Stimulated activated CD8-positive, alpha-beta memory T cell treated with anti-CD3 and anti-CD28 coated beads, Interleukin-7, amount 100 ng/mL, for 4 hours (primary cell): ENCODE data around the gene NPTXR.

Experiments
- DNase-seq, 2 donors: peaks; one replicate each; pipeline ENCODE4 v3.0.0-alpha.2; 2020; ENCODE audit warnings: low read depth in 2 of 2

The NPTXR gene

DNA sequence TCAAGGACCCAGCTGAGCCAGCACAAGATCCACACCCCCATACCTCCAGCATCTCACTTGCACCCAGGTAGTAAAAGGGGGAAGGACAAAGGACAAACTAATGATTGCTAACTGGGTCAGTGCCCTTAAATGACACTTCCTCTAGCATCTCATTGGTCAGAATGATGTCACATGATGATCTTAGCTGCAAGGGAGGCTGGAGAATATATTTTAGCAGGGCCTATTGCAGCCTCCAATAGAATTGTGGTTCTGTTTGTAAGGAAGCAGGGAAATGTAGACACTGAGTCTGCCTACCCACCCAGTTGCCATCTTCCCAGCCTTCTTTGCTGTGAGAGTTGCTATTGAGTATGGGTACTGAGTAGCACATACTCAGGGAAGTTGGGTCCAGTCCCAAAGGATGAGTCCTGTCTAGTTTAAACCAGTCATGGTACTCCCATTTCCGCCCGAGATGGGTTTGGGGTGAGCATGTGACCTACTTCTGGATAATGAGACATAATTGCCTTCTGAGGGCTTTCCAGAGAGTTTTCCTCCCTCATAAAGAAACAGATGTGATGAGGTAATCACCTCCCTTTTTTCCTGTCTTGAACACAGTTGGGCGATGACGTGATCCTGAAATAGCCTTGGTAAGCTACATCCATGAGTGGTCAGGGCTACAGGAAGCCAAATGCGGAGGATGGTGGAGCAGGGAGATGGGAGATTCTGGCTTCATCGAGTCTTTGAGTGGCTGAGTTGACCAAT, 44.4 kb downstream of the NPTXR start:
- DNase-seq = no peak

DNA sequence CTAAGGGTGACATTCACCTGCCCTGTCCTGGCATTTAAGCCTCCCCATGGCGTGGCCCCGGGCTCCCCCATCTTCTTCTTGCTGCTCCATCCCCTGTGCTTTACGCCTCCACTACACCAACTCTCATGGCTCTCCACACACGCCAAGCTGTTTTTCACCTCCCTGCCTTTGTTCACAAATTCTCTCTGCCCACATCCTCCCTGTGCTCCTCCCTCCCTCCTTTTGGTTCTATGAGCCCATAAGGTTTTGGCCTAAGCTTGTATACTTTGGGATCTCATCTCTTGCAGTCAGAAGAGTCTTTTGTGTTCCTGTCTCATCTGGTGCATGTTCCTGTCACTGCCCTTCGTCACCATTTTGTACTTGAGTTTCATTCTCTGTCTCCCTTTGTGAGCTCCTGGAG, 45.3 kb downstream of the NPTXR start:
- DNase-seq = no peak

DNA sequence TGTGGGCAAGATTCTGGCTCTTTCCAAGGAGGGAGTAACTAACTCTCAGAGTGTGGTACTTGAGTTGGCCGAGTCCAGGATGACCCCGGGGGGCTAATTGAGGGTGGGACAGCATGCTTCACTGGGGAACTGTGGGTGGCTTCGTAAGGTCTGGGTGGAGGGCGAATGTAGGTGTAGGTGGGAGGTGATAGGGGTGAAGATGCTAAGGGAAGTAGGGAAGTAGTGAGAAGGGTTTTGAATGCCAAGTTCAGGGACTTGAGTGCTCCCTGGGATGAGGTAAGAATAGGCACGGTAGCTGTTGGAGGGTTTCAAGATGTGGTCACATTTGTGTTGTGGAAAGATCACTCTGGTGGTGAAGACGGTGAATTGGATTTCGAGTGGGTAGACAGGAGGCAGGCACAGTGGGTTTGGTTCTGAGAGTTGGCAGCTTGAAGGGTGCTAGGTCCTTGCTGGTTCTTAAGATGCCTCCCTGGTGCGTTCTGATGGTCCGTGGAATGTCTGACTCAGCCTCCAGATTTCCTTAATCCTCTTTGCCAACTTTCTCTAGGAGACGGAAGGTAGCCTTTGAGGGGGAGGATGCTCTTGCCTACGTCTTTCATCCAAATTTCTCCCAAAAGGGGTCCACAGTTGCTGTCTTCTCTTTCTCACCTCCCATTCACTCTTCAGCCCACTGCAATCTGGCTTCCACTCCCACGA, 47.4 kb downstream of the NPTXR start:
- no peak for DNase-seq

DNA sequence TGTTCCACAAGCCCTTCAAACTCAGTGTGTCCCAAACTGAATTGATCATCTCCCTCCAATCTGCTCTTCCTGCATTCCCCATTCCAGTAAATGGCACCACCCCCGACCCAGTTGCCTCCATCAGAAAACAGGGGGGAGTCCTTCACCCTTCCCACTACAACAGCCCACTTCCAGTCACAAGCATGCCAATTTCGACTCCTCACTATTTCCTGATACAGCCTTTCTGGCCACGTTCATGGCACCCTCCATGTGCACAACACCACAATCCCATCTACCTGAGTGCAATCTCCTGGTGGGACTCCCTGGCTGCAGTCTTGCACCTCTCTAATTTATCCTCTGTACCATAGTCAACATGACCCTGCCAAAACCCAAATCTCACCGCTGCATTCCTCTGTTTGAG, 48.3 kb downstream of the NPTXR start:
- DNase-seq = no peak

DNA sequence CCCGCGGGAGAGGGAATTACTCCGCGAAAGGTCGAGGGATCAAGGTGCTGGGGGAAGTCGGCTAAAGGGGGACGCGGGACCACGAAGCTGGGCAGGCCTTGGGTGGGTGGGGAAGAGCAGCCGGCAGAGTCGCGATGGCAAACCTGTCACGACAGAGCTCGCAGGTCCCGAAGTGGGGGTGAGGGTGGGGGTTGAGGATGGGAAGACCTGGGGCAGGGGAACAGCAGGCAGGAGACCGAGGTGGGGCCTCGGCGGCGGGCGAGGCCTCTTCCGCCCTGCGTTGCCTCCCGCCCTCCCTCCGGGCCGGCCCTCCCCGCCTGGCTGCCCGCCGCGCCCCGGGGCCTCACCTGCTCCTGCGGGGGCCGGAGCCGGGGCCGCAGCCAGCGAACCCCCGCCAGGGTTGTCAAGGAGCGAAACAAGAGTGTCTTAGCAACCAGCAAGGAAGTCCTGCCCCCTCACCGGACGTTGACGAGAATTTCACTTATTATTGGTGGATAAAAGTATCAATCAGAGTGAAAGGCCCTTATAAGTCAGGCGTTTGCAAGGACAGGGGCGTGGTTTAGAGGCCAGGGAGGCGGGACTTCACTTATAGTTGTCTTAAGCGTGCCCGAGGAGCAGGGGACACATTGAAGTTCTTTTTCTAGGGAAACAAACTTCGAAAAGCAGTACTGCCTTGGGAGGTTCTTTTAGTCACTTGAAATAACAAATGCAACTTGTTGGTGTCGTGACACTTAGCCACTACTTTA, 49.9 kb downstream of the NPTXR start, which contains the start of gene DNAL4:
DNAL4 (minus strand) TSS at position 423 of the 746 bp plus-strand sequence. CDS start 11,412 bp downstream, outside the sequence.
- DNase-seq = peak; percentile 84 to 92

DNA sequence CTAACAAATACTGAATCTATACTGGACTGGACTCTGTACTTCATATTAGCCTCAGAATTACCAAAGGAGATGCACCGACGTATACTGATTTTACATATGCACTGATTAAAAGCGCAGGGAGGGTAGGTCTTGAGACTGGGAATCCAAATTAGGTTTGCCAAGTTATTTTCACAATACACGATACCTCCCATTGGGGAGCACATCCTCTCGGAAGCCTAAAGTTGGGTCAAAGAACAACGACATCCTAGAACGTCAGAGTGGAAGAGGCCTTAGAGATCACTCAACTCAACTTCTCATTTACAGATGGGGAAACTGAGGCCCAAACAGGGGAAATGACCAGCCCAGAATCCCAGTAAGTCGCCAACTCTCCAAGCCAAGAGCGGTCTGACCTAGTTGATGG, 50.5 kb downstream of the NPTXR start:
- DNase-seq = no peak

DNA sequence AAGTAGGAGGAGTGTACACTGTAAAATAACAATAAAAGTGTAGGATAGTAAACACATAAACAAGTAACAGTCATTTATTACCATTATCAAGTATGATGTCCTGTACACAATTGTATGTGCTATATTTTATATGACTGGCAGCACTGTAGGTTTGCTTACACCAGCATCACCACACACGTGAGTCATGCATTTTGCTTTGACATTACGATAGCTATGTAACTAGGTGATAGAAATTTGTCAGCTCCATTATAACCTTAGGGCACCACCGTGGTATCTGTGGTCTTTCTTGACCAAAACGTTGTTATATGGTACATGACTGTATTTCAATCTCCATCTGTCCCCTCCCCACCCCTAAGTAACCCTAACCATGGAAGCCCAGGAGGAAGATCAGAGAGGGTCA, 51.0 kb downstream of the NPTXR start:
- no peak for DNase-seq

DNA sequence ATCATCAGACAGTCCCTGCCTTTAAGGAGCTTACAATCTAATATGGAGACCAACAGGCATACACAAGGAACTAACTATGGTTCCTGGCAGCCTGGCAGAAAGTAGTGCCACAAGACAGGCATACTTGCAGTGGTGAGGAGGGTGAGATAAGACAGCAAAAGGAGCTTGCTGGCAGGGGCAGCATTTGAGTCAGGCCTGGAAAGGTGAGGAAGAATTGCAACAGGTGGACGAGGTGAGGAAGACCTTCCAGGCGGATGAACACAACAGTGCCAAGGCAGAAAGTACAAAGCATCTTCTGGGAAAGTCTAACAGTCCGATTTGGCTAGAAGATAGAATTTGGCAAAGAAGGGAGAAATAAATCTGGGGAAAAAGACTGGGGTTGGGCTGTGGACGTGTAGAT, 54.2 kb downstream of the NPTXR start:
- DNase-seq = no peak

DNA sequence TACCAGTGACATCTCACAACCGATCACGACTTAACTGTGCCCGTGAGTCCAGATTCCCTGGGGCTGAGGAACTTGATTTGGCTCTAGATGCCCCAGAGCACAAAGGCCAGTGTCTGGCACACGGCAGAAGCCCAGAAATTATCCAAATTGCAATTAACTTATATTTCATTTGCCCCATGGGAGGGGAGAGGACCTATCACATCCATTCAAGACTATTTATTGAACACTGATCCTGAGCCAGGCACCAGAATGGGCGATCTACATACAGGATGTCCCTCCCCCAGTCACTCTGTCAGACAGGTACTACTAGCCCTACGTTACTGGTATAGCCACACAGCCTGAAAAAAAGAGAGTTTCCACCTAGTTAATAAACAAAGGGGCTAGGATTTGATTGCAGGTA, 55.0 kb downstream of the NPTXR start:
- DNase-seq = no peak

DNA sequence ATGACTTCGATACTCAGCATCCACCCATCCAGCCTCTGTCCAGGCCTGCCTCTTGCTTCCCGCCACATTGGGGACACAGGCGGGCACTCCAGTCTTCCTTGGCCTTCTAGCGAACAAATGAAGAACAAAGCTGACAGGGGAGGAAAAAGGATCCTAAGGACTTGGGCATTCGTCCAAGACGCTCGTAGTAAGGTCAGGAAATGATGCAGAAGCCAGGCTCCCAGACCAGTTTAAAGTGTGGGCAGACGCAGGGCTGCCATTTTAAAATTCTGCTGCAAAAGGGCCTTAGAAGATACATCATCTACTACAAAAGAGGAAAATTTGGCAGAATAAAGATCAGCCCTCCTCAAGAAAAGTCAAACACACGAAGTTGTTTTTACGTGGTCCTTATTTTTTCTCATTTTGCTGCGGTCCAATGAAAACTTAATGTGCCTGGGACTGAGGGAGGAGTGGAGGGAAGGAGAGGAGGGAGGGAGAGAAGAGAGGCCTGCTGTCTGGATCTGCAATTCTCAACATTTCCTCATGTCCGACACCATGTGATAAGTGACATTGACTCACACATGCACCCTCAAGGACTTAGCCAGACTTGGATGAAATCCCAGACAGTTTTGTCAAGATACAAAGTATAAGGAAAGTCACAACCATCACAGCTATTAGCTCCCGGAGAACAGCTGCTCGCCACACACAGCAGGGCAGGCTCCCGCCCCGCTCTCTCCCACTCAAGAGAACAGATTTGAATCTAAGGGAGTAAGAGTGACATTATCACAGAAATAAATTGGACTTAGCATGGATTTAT, 55.6 kb downstream of the NPTXR start:
- DNase-seq = no peak

DNA sequence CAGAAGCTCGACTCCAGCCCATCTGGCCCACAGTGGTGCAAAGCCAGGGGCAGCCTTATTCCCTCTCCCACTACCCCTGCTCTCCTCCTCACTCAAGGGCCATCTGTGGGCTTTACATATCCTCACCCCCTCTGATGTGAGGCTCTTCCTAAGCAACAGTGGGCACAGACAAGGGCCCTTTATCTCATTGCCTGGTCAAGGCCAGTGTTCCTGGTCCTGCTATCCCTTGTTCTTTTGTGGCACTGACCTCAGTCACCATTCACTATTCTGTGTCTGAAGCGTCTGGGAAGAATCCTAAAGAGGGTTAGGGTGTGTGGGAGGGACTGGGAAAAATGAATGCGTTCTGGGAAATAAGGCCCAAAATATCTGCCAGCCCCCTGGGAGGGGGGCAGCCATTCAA, 57.2 kb downstream of the NPTXR start:
- no peak for DNase-seq

DNA sequence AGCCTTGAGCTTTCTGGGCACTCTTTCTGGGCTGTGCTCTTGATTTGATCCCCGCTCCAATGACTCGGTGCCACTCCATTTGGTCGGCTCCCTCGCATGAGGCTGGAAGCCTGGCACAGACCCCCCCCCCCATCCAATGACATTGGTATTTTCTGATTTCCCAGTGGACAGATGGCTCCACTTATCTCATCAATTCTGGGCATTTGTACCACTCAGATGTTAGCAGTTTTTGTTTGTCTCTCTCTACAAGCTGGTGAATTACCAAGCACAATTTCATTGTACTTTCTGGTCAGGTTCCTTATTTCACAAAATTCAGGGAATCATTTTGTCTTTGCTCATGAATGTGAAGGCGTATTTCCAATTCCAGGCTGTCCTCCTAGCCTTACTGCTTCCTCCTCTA, 59.0 kb downstream of the NPTXR start:
- no peak for DNase-seq

DNA sequence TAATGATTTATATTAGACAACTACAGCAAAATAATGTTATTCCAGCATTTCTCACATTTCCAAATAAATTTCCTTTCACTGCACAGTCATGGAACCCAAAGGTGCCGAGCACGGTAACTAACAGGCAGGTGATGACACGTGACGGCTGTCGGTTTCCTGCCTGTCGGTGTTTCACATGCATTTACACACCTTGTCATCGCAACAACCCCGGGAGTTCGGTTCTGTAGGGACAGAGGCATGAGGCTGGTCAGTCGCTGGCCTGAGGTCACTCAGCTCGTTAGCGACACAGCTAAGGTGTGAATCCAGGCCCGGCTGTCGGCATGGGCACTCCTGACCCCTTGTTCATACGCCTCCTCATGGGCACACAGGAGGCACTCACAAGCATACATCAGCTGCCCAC, 59.8 kb downstream of the NPTXR start:
- DNase-seq = no peak

DNA sequence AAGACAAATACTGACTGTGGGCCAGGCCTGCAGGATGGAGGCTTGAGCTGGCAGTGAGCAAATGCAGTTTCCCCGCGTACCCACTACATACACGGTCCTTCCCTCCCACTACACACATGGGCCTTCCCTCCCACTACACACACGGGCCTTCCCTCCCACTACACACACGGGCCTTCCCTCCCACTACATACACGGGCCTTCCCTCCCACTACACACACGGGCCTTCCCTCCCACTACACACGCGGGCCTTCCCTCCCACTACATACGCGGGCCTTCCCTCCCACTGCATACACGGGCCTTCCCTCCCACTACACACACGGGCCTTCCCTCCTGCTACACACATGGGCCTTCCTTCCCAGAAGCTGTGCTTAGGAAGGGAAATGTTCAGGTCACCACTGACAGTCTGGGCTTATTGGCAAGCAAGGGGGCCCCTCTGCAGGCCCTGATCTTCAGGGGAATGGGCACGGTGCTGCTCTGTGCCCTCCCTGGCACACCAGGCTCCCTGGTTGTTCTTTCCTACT, 60.7 kb downstream of the NPTXR start:
- DNase-seq = no peak

DNA sequence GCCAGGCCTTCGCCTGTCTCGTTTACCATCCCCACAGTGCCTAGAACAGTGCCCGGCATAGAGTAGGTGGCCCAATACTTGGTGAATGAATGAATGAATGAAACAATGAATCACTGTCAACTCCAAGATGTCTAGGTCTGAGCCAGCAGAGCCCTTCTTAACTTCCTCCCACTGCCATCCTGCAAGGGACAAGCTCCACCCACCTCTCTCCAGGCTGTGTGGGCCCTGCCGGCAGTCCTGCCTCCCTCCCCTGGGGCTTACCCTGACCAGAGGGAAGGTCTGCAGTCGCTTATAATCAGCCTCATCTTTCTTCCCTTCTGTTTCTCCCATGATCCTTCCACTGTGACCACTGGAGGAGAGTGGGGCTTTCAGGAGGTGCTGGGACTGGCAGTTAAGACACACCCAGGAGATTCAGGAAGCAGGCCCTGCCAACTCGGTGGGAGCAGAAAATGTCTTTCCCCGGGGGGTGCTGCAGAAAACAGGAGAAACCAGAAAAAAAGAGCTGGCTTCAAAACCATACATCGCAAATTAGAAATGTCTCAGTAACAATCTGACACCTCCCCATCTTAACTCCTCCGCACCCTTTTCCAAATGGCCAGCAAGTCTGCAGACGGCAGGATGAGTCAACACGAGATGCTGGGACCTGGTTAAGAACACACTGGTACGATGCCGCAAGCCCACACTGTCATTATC, 61.3 kb downstream of the NPTXR start:
- DNase-seq = no peak

DNA sequence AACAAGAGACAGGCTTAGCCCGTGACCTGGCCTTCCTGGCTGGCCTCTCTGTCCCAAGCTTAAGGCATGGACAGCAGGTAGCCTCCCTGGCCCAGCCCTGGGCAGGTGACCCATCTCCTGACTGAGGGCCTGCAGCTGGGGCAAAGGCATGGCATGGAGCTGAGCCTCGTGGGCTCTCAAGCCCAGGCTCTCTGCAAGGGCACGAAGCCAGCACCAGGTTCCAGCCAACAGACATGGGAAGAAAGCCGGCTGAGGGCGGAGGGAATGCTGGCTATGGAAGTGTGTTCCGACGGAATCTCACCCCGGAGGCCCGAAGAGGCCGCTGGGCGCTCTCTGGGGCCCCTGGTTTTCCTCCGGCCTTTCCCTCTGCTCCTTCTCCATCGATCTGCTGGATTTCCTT, 62.8 kb downstream of the NPTXR start:
- no peak for DNase-seq

DNA sequence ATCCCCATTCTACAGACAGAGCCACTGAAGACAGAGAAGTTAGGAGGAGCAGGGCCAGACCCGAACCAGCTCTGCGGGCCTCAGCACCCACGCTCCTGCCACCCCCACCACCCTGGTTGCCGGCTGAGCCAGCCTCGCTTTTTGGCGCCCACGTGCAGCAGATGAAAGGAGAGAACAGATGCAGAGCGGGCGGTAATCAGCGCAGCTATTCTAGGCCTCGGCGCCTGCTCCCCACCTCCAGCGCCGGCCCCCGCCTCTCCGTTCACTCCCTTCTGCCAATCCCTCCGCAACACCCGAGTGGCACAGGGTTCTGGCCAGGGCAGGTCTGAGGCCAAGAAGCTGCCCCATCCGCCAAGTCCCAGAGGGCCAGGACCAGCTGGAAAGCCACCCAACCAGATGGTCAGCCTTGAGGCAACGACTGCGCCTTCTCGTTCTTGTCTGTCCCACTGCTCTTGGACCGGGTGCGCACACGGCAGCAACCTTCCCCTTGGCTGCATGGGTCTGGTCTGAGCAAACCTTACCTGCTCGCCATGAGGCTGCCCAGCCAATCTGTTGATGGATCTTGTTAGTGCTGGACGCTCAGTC, 66.6 kb downstream of the NPTXR start:
- no peak for DNase-seq

DNA sequence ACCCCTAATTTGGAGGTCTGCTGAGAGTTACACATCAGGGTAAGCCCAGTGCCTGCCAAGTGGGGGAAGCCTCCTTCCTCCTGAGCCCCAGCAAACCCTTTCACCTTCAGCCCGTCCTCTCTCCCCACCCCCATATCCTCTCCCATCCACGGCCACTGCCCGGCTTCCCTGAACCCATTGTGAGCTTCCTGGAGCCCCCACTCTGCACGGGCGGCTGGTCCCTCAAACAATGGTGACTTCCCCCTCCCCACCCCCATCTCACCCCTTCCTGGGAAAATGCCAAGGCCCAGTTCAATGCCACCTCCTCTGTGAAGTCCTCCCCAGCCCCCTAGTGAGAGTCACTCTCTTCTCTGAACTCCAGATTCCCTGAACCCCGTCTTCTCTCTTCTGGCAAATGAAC, 67.7 kb downstream of the NPTXR start:
- DNase-seq = no peak

DNA sequence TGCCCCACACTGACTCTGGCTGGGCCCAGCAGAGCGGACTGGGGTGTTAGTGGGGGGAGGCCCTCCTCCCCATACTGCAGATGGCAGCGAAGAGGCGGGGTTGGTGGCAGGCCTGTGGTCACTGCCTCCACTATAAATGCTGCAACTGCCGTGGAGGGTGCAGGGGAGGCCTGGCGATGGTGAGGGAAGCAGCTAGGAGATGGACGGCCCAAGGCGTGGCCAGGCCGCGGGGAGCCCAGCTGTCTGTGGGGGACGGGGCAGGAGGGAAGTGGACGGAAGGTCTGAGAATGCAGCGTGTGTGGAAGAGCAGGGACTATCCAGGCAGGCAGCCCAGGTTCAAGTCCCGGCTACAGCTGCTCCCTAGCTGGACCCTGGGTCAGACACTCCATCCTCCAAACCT, 68.2 kb downstream of the NPTXR start:
- no peak for DNase-seq

DNA sequence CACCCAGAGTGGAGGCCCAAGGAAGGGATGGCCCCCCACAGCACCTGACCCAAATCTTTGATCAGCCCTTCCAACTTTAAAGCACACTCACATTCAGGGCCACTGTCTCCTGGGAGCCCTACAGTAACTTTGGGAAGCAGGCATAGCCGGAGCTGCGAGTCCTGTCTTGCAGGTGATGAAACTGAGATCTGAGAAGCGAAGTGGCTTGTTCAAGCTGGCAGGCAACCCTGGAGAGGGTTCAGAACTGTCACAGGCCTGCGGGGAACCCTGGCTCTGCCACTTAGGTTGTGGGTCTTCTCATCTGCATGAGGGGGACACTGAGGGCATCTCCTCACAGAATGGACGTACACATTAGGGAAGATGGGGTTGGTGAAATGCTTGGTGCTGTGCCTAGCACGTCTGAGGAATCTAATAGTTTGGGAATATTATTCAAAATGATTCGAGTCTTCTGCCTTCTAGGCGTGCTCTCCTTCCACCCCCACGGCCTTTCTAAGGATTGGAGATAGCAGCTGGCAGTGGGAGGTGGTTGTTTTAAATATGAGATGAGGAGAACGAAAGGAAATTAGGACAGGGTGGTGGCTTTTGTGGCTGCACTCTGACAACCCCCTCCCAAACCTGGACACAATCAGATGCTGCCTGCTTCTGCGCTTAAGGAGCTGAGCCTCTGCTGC, 69.2 kb downstream of the NPTXR start:
- no peak for DNase-seq
